ENCODE data around the gene MRPL36.
"Not testable (repeated sequence)": the region's sequence is repeated elsewhere in the genome, so short reads cannot be mapped to it uniquely, and the experiment has no call there.

Gene MRPL36

GRCh38 chr5:1799602-1800471 is at the start of gene MRPL36:
Gene MRPL36 (minus strand): TSS chr5:1799837. CDS start chr5:1798935, 902 bp downstream.
- DNase-seq (ENCODE audit: low read depth), result peak; percentile 94

DNA sequence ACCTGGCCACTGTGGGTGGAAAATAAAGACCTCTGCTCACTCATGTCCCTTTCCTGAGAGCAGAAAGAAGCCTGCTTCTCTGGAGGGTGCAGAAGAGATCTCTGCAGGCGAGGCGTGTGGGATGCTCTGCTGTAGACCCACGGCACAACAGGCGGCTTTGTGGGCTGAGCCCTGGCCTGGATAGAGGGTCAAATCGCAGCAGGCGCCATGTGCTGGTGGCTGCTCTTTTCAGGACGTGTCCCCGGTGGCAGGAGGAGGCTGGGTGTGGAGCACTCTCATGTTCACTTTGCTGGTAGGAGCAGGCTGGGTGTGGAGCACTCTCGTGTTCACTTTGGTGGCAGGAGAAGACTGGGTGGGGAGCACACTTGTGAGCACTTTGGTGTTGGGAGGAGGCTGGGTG is 48.0 kb upstream of the MRPL36 start:
- DNase-seq (ENCODE audit: low read depth), result no peak

GRCh38 chr5:1847056-1847455 is 47.4 kb upstream of the MRPL36 start:
- DNase-seq (ENCODE audit: low read depth), result no peak

DNA sequence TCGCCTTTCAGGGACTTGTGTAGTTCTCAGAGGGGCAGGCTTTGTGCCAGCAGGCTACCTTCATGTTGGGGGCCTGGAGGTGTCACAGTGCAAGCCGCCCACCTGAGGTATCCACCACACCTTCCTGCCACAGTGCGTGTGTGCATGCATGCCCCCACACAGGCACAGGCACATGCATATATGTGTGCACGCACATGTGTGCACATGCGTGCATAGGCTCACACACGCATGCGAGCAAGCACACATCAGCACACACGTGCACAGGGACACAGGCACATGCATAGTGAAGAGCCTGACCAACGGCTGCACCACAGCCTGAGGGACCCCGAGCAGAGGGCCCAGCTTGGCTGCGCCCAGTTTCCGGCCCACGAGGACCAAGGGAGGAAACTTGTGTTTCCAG is 46.9 kb upstream of the MRPL36 start:
- DNase-seq (ENCODE audit: low read depth), result no peak

DNA sequence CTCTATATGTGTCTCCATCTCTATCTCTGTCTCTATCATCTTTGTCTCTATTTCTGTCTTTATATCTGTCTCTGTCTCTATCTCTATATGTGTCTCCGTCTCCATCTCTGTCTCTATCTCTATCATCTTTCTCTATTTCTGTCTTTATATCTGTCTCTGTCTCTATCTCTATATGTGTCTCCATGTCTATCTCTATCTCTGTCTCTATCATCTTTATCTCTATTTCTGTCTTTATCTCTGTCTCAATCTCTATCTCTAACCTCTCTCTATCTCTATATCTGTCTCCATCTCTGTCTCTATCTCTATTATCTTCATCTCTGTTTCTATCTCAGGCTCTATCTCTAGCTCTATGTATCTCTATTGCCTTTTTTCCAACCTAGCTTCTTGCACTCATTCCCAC is 46.1 kb upstream of the MRPL36 start:
- DNase-seq (ENCODE audit: low read depth), result no peak

- no peak for DNase-seq (ENCODE audit: low read depth)
These were observed 45.2 kb upstream of the MRPL36 start for GRCh38 chr5:1844708-1845436.

GRCh38 chr5:1843761-1844160 is 44.1 kb upstream of the MRPL36 start:
- DNase-seq (ENCODE audit: low read depth), result not testable (repeated sequence)

- DNase-seq (ENCODE audit: low read depth), result no peak
These were observed 42.6 kb upstream of the MRPL36 start for GRCh38 chr5:1842004-1842819.

DNA sequence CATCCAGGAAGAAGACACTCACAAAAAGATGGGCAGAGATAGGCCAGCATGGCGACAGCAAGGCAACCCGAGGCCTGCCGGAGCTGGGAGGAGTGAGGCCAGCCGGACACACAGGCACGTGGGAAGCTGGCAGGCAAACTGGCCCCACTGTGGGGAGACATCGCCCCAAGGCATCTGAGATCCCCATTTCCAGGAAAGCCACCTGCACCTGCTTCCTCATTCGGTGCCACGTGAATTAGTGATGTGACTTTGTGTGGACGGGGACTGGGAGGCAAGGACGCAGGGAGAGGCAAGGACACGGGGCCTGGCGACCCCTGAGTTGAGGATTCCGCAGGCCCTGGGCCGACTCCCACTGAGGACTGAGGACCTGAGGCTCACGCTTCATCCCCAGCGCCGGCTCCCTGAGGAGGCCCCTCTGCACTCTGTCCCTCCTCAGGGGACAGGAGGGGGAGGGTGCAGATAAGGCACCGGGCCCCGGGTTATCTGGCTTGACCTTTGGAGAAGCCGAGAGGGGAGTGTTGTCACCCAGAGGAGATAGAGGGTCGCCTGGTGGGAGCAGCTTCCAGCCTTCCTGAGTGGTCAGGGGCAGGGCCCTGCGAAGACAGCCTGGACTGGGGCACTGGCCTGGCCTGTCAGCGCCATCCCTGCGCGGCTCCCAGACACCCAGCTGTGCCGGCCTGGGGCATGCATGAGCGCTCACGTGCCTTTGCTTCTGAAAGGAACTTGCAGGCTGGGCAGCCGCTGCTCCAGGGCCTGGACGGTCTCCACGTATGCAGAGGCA is 41.3 kb upstream of the MRPL36 start:
- no peak for DNase-seq (ENCODE audit: low read depth)

- no peak for DNase-seq (ENCODE audit: low read depth)
These were observed 40.5 kb upstream of the MRPL36 start for GRCh38 chr5:1840071-1840547.

GRCh38 chr5:1838013-1838412 is 38.4 kb upstream of the MRPL36 start:
- DNase-seq (ENCODE audit: low read depth), result no peak

- no peak for DNase-seq (ENCODE audit: low read depth)
These were observed 37.5 kb upstream of the MRPL36 start for GRCh38 chr5:1836891-1837880.

- DNase-seq (ENCODE audit: low read depth), result no peak
These were observed 36.7 kb upstream of the MRPL36 start for GRCh38 chr5:1836176-1836890.

GRCh38 chr5:1835431-1835830 is 35.8 kb upstream of the MRPL36 start:
- DNase-seq (ENCODE audit: low read depth), result no peak

DNA sequence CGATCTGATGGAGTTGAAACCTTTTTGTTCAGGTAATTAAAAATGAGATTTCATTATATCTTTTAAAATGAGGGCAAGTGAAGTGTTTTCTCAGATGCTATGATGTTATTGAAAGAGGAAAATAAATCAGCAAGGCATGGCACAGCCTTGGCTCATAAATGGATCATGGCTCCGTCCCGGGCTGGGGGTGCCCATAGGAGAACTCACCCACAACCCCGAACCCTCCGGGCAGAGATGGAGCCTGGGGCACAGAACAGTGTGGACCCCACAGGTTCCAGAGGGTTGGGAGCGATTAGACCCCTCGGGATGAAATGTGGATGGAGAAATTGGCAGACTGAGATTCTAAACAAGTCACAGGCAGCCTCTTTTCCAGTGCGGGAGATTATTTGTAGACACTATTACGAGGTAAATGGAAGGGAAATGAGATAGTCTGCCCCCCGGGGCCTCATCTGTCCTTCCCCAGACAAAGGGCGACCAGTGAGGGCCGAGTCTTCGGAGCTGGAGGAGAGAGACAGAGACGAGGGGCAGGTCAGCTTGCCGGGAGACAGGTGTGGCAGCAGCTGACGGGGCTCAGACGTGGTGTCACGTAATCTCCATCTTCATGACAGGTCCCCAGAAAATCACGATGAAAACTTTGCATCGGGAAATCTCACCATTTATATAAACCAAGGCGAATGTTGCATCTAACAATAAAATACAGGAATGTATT is 35.2 kb upstream of the MRPL36 start:
- DNase-seq (ENCODE audit: low read depth), result no peak

GRCh38 chr5:1834022-1834551 is 34.5 kb upstream of the MRPL36 start:
- DNase-seq (ENCODE audit: low read depth), result no peak

DNA sequence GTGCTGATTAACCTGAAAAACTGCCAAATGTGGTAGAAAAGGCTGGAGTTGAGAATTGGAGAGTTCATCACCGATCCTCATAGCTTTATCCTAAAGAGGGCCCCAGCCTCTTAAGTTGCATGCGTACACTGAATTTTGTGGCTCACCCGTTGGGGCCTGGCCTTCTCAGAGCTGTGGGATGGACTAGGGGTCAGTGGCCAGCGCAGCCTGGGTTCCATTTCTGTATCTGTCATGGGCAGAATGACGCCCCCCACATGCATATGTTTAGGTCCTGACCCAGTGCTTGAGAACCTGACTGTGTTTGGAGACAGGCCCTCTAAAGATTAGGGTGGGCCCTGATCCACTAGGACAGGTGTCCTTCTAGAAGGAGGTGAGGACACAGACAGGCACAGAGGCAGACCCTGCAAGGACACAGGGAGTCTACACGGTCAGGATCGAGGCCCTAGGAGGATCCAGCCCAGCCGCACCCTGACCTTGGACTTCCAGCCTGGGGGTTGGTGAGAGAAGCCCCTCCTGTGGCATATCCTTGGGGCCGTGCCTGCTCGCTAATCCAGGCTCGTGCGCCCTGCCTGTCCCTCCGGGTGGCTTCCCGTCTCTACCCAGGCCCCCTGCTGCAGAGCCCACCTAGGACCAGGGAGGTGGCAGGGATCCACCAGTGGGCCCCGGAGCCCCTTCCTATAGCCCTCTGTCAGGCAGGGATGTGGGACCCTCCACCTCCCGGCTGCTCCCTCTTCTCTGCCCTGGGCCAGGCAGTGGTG is 33.8 kb upstream of the MRPL36 start:
- no peak for DNase-seq (ENCODE audit: low read depth)

All from activated T-cell treated with anti-CD3 and anti-CD28 coated beads for 1 hour (primary cell).